Kidney (tissue), 14 donors: ENCODE measurements around the gene CYB561A3. TPM values are rescaled to one million over a fixed set of nuclear protein-coding genes. Genes with fewer than 3 reads are reported as not detected.

Experiments used
- DNase-seq, 5 donors: peaks; one replicate each; pipeline ENCODE4 v3.0.0-alpha.2; 2013 to 2020
- FAIRE-seq: peaks from 2 replicates; lab custom pipeline; 2012; peaks lifted over from hg19 to GRCh38; lab: Jason Lieb, UNC
- H3K27ac ChIP-seq, 2 donors: one replicate each; pipeline ENCODE4 v1.7.0; 2013; ENCODE audit warnings: low read depth in 2 of 2, low read length in 2 of 2, inconsistent platforms in 1 of 2
- H3K27me3 ChIP-seq: one replicate; pipeline ENCODE4 v1.7.1; 2013; ENCODE audit warnings: low read length, inconsistent platforms; ENCODE audit not compliant: control insufficient read depth, insufficient read depth
- H3K36me3 ChIP-seq, 3 donors: one replicate each; pipeline versions ENCODE4 v1.7.0 to v1.7.1; 2013; ENCODE audit warnings: low read length in 3 of 3, control low read depth in 1 of 3, inconsistent platforms in 1 of 3; ENCODE audit not compliant: insufficient read depth in 3 of 3, control insufficient read depth in 2 of 3
- H3K4me1 ChIP-seq, 3 donors: one replicate each; pipeline versions ENCODE4 v1.7.0 to v1.7.1; 2013; ENCODE audit warnings: low read length in 3 of 3, inconsistent platforms in 1 of 3, low read depth in 1 of 3; ENCODE audit not compliant: control insufficient read depth in 2 of 3, insufficient read depth in 2 of 3
- H3K4me3 ChIP-seq, 3 donors: one replicate each; pipeline versions ENCODE4 v1.7.0 to v1.8.1; 2013; ENCODE audit warnings: low read length in 3 of 3, control low read depth in 1 of 3, inconsistent platforms in 1 of 3
- H3K9ac ChIP-seq, 3 donors: one replicate each; pipeline versions ENCODE4 v1.7.0 to v1.7.1; 2013; ENCODE audit warnings: low read length in 3 of 3, control low read depth in 1 of 3, inconsistent platforms in 1 of 3
- H3K9me3 ChIP-seq, 3 donors: one replicate each; pipeline versions ENCODE4 v1.7.0 to v1.7.1; 2013; ENCODE audit warnings: low read length in 3 of 3, control low read depth in 1 of 3, inconsistent platforms in 1 of 3; ENCODE audit not compliant: control insufficient read depth in 2 of 3, insufficient read depth in 1 of 3
- intact Hi-C: fragments of 100-400 bp; cut with DNase I; formaldehyde crosslinking; loops from one replicate; pipeline ENCODE4 v1.11.1; 2022
- polyA plus RNA-seq: library from polyadenylated mRNA; stranded (reverse); fragments of 350-450 nt; fragmentation: Illumina TruSeq; extraction: RNeasy Lipid Tissue Mini Kit (QIAGEN cat#74804); gene quantifications from one replicate; pipeline ENCODE4 v1.2.3, GENCODE V29; 2014; ENCODE audit warnings: low read depth, low replicate concordance; ENCODE audit not compliant: insufficient read depth
- total RNA-seq: library from RNA; stranded (reverse); fragmentation: NEBNext Ultra II Directional; extraction: Animal tissue kit (Norgen Biotek cat#: 25700); gene quantifications from one replicate; pipeline ENCODE4 v1.2.1, GENCODE V29; 2021
- TF ChIP-seq, protein P1 (sequence below): IDR thresholded peaks from 3 replicates; pipeline ENCODE4 v1.5.1; 2012; ENCODE audit warnings: mild to moderate bottlenecking, moderate library complexity, borderline replicate concordance; ENCODE audit not compliant: insufficient read depth; ENCODE audit errors: extremely low read depth
- donor health status: control.
- donor health status: control.
- donor health status: control.
- donor health status: control.
- donor health status: control.
- donor health status: DM: yes; HTN: yes; CAD: no.
- donor health status: Normal renal cell carcinoma (clear cell type).

Gene CYB561A3
- total and polyA plus RNA-seq, 2 donors from 2014 or later: 29.7 to 36.8 TPM

- peaks cover 0 to 57% (median 13%) of the 10 kb centered on the region in 3 donors for H3K36me3 ChIP-seq
- no peaks in the 10 kb centered on the region for H3K9me3 ChIP-seq
- H3K9ac ChIP-seq: no peak overlapping the region
- H3K27me3 ChIP-seq: no peaks in the 10 kb centered on the region
- no peak overlapping the region for H3K27ac ChIP-seq
- TF ChIP-seq, protein P1, sequence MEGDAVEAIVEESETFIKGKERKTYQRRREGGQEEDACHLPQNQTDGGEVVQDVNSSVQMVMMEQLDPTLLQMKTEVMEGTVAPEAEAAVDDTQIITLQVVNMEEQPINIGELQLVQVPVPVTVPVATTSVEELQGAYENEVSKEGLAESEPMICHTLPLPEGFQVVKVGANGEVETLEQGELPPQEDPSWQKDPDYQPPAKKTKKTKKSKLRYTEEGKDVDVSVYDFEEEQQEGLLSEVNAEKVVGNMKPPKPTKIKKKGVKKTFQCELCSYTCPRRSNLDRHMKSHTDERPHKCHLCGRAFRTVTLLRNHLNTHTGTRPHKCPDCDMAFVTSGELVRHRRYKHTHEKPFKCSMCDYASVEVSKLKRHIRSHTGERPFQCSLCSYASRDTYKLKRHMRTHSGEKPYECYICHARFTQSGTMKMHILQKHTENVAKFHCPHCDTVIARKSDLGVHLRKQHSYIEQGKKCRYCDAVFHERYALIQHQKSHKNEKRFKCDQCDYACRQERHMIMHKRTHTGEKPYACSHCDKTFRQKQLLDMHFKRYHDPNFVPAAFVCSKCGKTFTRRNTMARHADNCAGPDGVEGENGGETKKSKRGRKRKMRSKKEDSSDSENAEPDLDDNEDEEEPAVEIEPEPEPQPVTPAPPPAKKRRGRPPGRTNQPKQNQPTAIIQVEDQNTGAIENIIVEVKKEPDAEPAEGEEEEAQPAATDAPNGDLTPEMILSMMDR: no peak
- peaks cover 0 to 5% (median 2%) of the 10 kb centered on the region in 3 donors for H3K4me1 ChIP-seq
- DNase-seq (no peak), FAIRE-seq (no peak)
- H3K4me3 ChIP-seq: no peak overlapping the region
- intact Hi-C loops: no loop called here
Observed at GRCh38 chr11:61340979-61341378, 20.7 kb downstream of the CYB561A3 start.

DNA sequence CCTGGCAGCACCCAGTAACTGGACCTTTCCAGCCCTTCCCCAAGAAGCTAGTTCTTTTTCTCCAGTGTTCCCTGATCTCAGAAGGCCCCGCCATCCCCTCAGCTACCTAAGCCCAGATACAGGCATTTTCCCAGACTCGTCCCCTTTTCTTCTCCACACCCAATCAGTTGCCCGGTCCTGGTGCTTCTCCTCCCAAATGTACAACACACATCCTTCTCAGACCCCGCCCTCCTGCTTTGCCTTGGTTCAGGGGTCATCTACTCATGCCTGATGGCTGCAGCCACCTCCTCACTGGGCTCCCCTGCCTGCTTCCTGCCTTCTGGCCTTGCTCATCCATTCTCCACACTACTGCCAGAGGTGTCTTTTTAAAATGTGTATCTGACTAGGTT is 22.2 kb downstream of the CYB561A3 start:
- Histone ChIP-seq H3K27me3 (no peaks in the 10 kb centered on the region), H3K4me1 (peaks cover 0 to 15% (median 4%) of the 10 kb centered on the region in 3 donors), H3K27ac (no peak overlapping the region), H3K36me3 (peaks cover 0 to 49% (median 13%) of the 10 kb centered on the region in 3 donors), H3K9ac (no peak overlapping the region), H3K4me3 (no peak overlapping the region), H3K9me3 (no peaks in the 10 kb centered on the region)
- intact Hi-C loops: loop anchor here (5.0 kb wide), 1 partner anchor 48 kb away; no protein-coding TSS in a partner anchor
- no peak for FAIRE-seq
- TF ChIP-seq, protein P1: no peak
- DNase-seq: no peak

GRCh38 chr11:61338783-61339489 is 22.7 kb downstream of the CYB561A3 start:
- FAIRE-seq (no peak), DNase-seq (no peak)
- intact Hi-C loops: loop anchor here (5.0 kb wide), 1 partner anchor 48 kb away; no protein-coding TSS in a partner anchor
- H3K27me3 ChIP-seq: no peaks in the 10 kb centered on the region
- peaks cover 0 to 48% (median 13%) of the 10 kb centered on the region in 3 donors for H3K36me3 ChIP-seq
- H3K4me3 ChIP-seq: no peak overlapping the region
- H3K9ac ChIP-seq: no peak overlapping the region
- no peaks in the 10 kb centered on the region for H3K9me3 ChIP-seq
- H3K4me1 ChIP-seq: peaks cover 0 to 18% (median 9%) of the 10 kb centered on the region in 3 donors
- no peak overlapping the region for H3K27ac ChIP-seq
- TF ChIP-seq, protein P1: no peak
